ENCODE results near the gene BAZ2A. TPM values are rescaled to one million over a fixed set of nuclear protein-coding genes. Genes with fewer than 3 reads are reported as not detected.

Gene BAZ2A
- total RNA-seq, 1 donor from 2014 or later = 128 TPM

- Mint-ChIP-seq H3K9me3 (ENCODE audit: low read depth) (no peaks in the 10 kb centered on the region), H3K27ac (peak overlapping the region; percentile 84), H3K36me3 (ENCODE audit: insufficient read depth) (peaks cover 26% of the 10 kb centered on the region)
Measured at GRCh38 chr12:56670836-56671235, 40.7 kb upstream of the BAZ2A start.

GRCh38 chr12:56668197-56668457 is 38.0 kb upstream of the BAZ2A start:
- no peak overlapping the region for H3K4me3 Mint-ChIP-seq (ENCODE audit: low read depth)
- H3K27ac Mint-ChIP-seq = no peak overlapping the region
- no peak for TF ChIP-seq CTCF (IDR thresholded peaks at IDR 0.05; ENCODE audit: unreplicated experiment)
- no peaks in the 10 kb centered on the region for H3K9me3 Mint-ChIP-seq (ENCODE audit: low read depth)
- H3K27me3 Mint-ChIP-seq = no peaks in the 10 kb centered on the region
- peaks cover 17% of the 10 kb centered on the region for H3K4me1 Mint-ChIP-seq (ENCODE audit: low read depth)
- H3K36me3 Mint-ChIP-seq (ENCODE audit: insufficient read depth) = peaks cover 36% of the 10 kb centered on the region
- no peak for DNase-seq (ENCODE audit: low spot score, unreplicated experiment)

More at GRCh38 chr12:56670836-56671235, 40.7 kb upstream of the BAZ2A start:
- Mint-ChIP-seq H3K4me3 (ENCODE audit: low read depth) (no peak overlapping the region), H3K27me3 (no peaks in the 10 kb centered on the region), H3K4me1 (ENCODE audit: low read depth) (peaks cover 17% of the 10 kb centered on the region)
- no peak for DNase-seq (ENCODE audit: low spot score, unreplicated experiment)
- no peak for TF ChIP-seq CTCF (IDR thresholded peaks at IDR 0.05; ENCODE audit: unreplicated experiment)

GRCh38 chr12:56661979-56662638 is 32.0 kb upstream of the BAZ2A start:
- no peaks in the 10 kb centered on the region for H3K9me3 Mint-ChIP-seq (ENCODE audit: low read depth)
- no peak for DNase-seq (ENCODE audit: low spot score, unreplicated experiment)
- no peak for TF ChIP-seq CTCF (IDR thresholded peaks at IDR 0.05; ENCODE audit: unreplicated experiment)
- H3K27ac Mint-ChIP-seq = no peak overlapping the region
- no peak overlapping the region for H3K4me3 Mint-ChIP-seq (ENCODE audit: low read depth)
- peaks cover 20% of the 10 kb centered on the region for H3K36me3 Mint-ChIP-seq (ENCODE audit: insufficient read depth)
- H3K4me1 Mint-ChIP-seq (ENCODE audit: low read depth) = no peaks in the 10 kb centered on the region
- no peaks in the 10 kb centered on the region for H3K27me3 Mint-ChIP-seq

GRCh38 chr12:56661560-56661959 is 31.4 kb upstream of the BAZ2A start:
- Mint-ChIP-seq H3K36me3 (ENCODE audit: insufficient read depth) (peaks cover 20% of the 10 kb centered on the region), H3K27ac (no peak overlapping the region), H3K4me3 (ENCODE audit: low read depth) (no peak overlapping the region), H3K27me3 (no peaks in the 10 kb centered on the region), H3K9me3 (ENCODE audit: low read depth) (no peaks in the 10 kb centered on the region), H3K4me1 (ENCODE audit: low read depth) (no peaks in the 10 kb centered on the region)
- no peak for TF ChIP-seq CTCF (IDR thresholded peaks at IDR 0.05; ENCODE audit: unreplicated experiment)
- DNase-seq (ENCODE audit: low spot score, unreplicated experiment) = no peak

- no peak for TF ChIP-seq CTCF (IDR thresholded peaks at IDR 0.05; ENCODE audit: unreplicated experiment)
- DNase-seq (ENCODE audit: low spot score, unreplicated experiment) = no peak
- peaks cover 6% of the 10 kb centered on the region for H3K9me3 Mint-ChIP-seq (ENCODE audit: low read depth)
- H3K36me3 Mint-ChIP-seq (ENCODE audit: insufficient read depth) = peaks cover 13% of the 10 kb centered on the region
- H3K4me3 Mint-ChIP-seq (ENCODE audit: low read depth) = no peak overlapping the region
- no peaks in the 10 kb centered on the region for H3K4me1 Mint-ChIP-seq (ENCODE audit: low read depth)
- H3K27me3 Mint-ChIP-seq = no peaks in the 10 kb centered on the region
- no peak overlapping the region for H3K27ac Mint-ChIP-seq
Measured at GRCh38 chr12:56658921-56659320, 28.8 kb upstream of the BAZ2A start.
